ENCODE measurements around the gene THSD7B.
"Not testable (repeated sequence)": the region's sequence is repeated elsewhere in the genome, so short reads cannot be mapped to it uniquely, and the experiment has no call there.

Gene THSD7B

GRCh38 chr2:137331562-137331961, 566.2 kb downstream of the THSD7B start:
- not testable (repeated sequence) for H4K8ac ChIP-seq (ENCODE audit: low read depth, low read length); H3K14ac ChIP-seq (ENCODE audit: low read length); H4K12ac ChIP-seq (ENCODE audit: low read depth, low read length); H2AFZ ChIP-seq (ENCODE audit: insufficient read depth, low read length, poor library complexity); H3K79me1 ChIP-seq (ENCODE audit: low read length); H2BK5ac ChIP-seq (ENCODE audit: low read depth, low read length, poor library complexity); DNase-seq; H3K27ac ChIP-seq (ENCODE audit: low read depth, low read length); H2BK12ac ChIP-seq (ENCODE audit: low read length); H3K36me3 ChIP-seq (ENCODE audit: control insufficient read depth in 1 of 2, insufficient read depth in 2 of 2, low read length in 2 of 2); H3K9ac ChIP-seq (ENCODE audit: low read length); H3K4me3 ChIP-seq (ENCODE audit: low read depth, low read length); H3K4me1 ChIP-seq (ENCODE audit: control insufficient read depth in 1 of 2, insufficient read depth in 2 of 2, low read length in 2 of 2); H3K4me2 ChIP-seq (ENCODE audit: low read length); H3K18ac ChIP-seq (ENCODE audit: low read length); H3K79me2 ChIP-seq (ENCODE audit: control insufficient read depth, insufficient read depth, low read length, poor library complexity); H2BK120ac ChIP-seq (ENCODE audit: insufficient read depth, low read length, poor library complexity); H3K4ac ChIP-seq (ENCODE audit: low read depth, low read length); H3K23ac ChIP-seq (ENCODE audit: low read length); H3K9me3 ChIP-seq (ENCODE audit: insufficient read depth, low read depth, low read length); H4K91ac ChIP-seq (ENCODE audit: low read depth, low read length); H2AK5ac ChIP-seq (ENCODE audit: low read length); H3K27me3 ChIP-seq (ENCODE audit: insufficient read depth, low read length)
- WGBS (ENCODE audit: extremely low coverage, insufficient coverage, insufficient read length): no CpG with 5 or more reads among the region's 25 CpGs

- H3K9ac ChIP-seq (ENCODE audit: low read length): no peak overlapping the region
- H3K36me3 ChIP-seq (ENCODE audit: control insufficient read depth in 1 of 2, insufficient read depth in 2 of 2, low read length in 2 of 2): no peaks in the 10 kb centered on the region
- no peak overlapping the region for H2AK5ac ChIP-seq (ENCODE audit: low read length)
- H3K18ac ChIP-seq (ENCODE audit: low read length): no peak overlapping the region
- H3K79me2 ChIP-seq (ENCODE audit: control insufficient read depth, insufficient read depth, low read length, poor library complexity): no peaks in the 10 kb centered on the region
- no peak overlapping the region for H3K4me3 ChIP-seq (ENCODE audit: low read depth, low read length)
- H3K4me2 ChIP-seq (ENCODE audit: low read length): no peak overlapping the region
- H2BK5ac ChIP-seq (ENCODE audit: low read depth, low read length, poor library complexity): no peak overlapping the region
- H2BK120ac ChIP-seq (ENCODE audit: insufficient read depth, low read length, poor library complexity): no peak overlapping the region
- no peak overlapping the region for H4K91ac ChIP-seq (ENCODE audit: low read depth, low read length)
- no peak for DNase-seq
- H3K4me1 ChIP-seq (ENCODE audit: control insufficient read depth in 1 of 2, insufficient read depth in 2 of 2, low read length in 2 of 2): no peaks in the 10 kb centered on the region
- H3K9me3 ChIP-seq (ENCODE audit: insufficient read depth, low read depth, low read length): peaks cover 5% of the 10 kb centered on the region
- no peaks in the 10 kb centered on the region for H3K79me1 ChIP-seq (ENCODE audit: low read length)
- H2BK12ac ChIP-seq (ENCODE audit: low read length): no peak overlapping the region
- H3K27ac ChIP-seq (ENCODE audit: low read depth, low read length): no peak overlapping the region
- H2AFZ ChIP-seq (ENCODE audit: insufficient read depth, low read length, poor library complexity): no peak overlapping the region
- no peak overlapping the region for H3K4ac ChIP-seq (ENCODE audit: low read depth, low read length)
- no peak overlapping the region for H3K14ac ChIP-seq (ENCODE audit: low read length)
- H3K23ac ChIP-seq (ENCODE audit: low read length): no peak overlapping the region
- H4K12ac ChIP-seq (ENCODE audit: low read depth, low read length): no peak overlapping the region
- WGBS (ENCODE audit: extremely low coverage, insufficient coverage, insufficient read length): no CpG with 5 or more reads among the region's 4 CpGs
- no peak overlapping the region for H4K8ac ChIP-seq (ENCODE audit: low read depth, low read length)
- no peaks in the 10 kb centered on the region for H3K27me3 ChIP-seq (ENCODE audit: insufficient read depth, low read length)
These were observed 568.2 kb downstream of the THSD7B start for GRCh38 chr2:137333386-137334165.

GRCh38 chr2:137336067-137336466, 570.7 kb downstream of the THSD7B start:
- WGBS (ENCODE audit: extremely low coverage, insufficient coverage, insufficient read length): no CpG with 5 or more reads among the region's 2 CpGs

GRCh38 chr2:137339051-137339450, 573.7 kb downstream of the THSD7B start:
- no peaks in the 10 kb centered on the region for H3K27me3 ChIP-seq (ENCODE audit: insufficient read depth, low read length)
- H3K4ac ChIP-seq (ENCODE audit: low read depth, low read length): no peak overlapping the region
- no peak overlapping the region for H2AK5ac ChIP-seq (ENCODE audit: low read length)
- H3K79me2 ChIP-seq (ENCODE audit: control insufficient read depth, insufficient read depth, low read length, poor library complexity): no peaks in the 10 kb centered on the region
- H2BK5ac ChIP-seq (ENCODE audit: low read depth, low read length, poor library complexity): no peak overlapping the region
- no peaks in the 10 kb centered on the region for H3K79me1 ChIP-seq (ENCODE audit: low read length)
- H3K9ac ChIP-seq (ENCODE audit: low read length): no peak overlapping the region
- H3K18ac ChIP-seq (ENCODE audit: low read length): no peak overlapping the region
- H4K91ac ChIP-seq (ENCODE audit: low read depth, low read length): no peak overlapping the region
- no peak overlapping the region for H3K4me2 ChIP-seq (ENCODE audit: low read length)
- no CpG with 5 or more reads among the region's 3 CpGs for WGBS (ENCODE audit: extremely low coverage, insufficient coverage, insufficient read length)
- H2BK120ac ChIP-seq (ENCODE audit: insufficient read depth, low read length, poor library complexity): no peak overlapping the region
- no peaks in the 10 kb centered on the region for H3K9me3 ChIP-seq (ENCODE audit: insufficient read depth, low read depth, low read length)
- no peak overlapping the region for H2AFZ ChIP-seq (ENCODE audit: insufficient read depth, low read length, poor library complexity)
- H3K36me3 ChIP-seq (ENCODE audit: control insufficient read depth in 1 of 2, insufficient read depth in 2 of 2, low read length in 2 of 2): no peaks in the 10 kb centered on the region
- H4K8ac ChIP-seq (ENCODE audit: low read depth, low read length): no peak overlapping the region
- H3K4me3 ChIP-seq (ENCODE audit: low read depth, low read length): no peak overlapping the region
- DNase-seq: no peak
- H3K23ac ChIP-seq (ENCODE audit: low read length): no peak overlapping the region
- no peak overlapping the region for H2BK12ac ChIP-seq (ENCODE audit: low read length)
- H3K4me1 ChIP-seq (ENCODE audit: control insufficient read depth in 1 of 2, insufficient read depth in 2 of 2, low read length in 2 of 2): no peaks in the 10 kb centered on the region
- no peak overlapping the region for H3K27ac ChIP-seq (ENCODE audit: low read depth, low read length)
- no peak overlapping the region for H4K12ac ChIP-seq (ENCODE audit: low read depth, low read length)
- H3K14ac ChIP-seq (ENCODE audit: low read length): no peak overlapping the region

More at GRCh38 chr2:137336067-137336466, 570.7 kb downstream of the THSD7B start:
- no peak overlapping the region for H3K18ac ChIP-seq (ENCODE audit: low read length)
- no peak overlapping the region for H2BK120ac ChIP-seq (ENCODE audit: insufficient read depth, low read length, poor library complexity)
- no peak overlapping the region for H4K91ac ChIP-seq (ENCODE audit: low read depth, low read length)
- no peaks in the 10 kb centered on the region for H3K27me3 ChIP-seq (ENCODE audit: insufficient read depth, low read length)
- no peak overlapping the region for H3K4ac ChIP-seq (ENCODE audit: low read depth, low read length)
- H4K8ac ChIP-seq (ENCODE audit: low read depth, low read length): no peak overlapping the region
- H3K79me1 ChIP-seq (ENCODE audit: low read length): no peaks in the 10 kb centered on the region
- H3K4me2 ChIP-seq (ENCODE audit: low read length): no peak overlapping the region
- no peak overlapping the region for H2AFZ ChIP-seq (ENCODE audit: insufficient read depth, low read length, poor library complexity)
- no peak overlapping the region for H4K12ac ChIP-seq (ENCODE audit: low read depth, low read length)
- H2BK12ac ChIP-seq (ENCODE audit: low read length): no peak overlapping the region
- no peak overlapping the region for H3K9ac ChIP-seq (ENCODE audit: low read length)
- no peak overlapping the region for H3K14ac ChIP-seq (ENCODE audit: low read length)
- no peak overlapping the region for H2AK5ac ChIP-seq (ENCODE audit: low read length)
- H3K36me3 ChIP-seq (ENCODE audit: control insufficient read depth in 1 of 2, insufficient read depth in 2 of 2, low read length in 2 of 2): no peaks in the 10 kb centered on the region
- no peak overlapping the region for H3K27ac ChIP-seq (ENCODE audit: low read depth, low read length)
- no peak overlapping the region for H2BK5ac ChIP-seq (ENCODE audit: low read depth, low read length, poor library complexity)
- H3K4me3 ChIP-seq (ENCODE audit: low read depth, low read length): no peak overlapping the region
- H3K23ac ChIP-seq (ENCODE audit: low read length): no peak overlapping the region
- H3K9me3 ChIP-seq (ENCODE audit: insufficient read depth, low read depth, low read length): no peaks in the 10 kb centered on the region
- no peak for DNase-seq
- H3K79me2 ChIP-seq (ENCODE audit: control insufficient read depth, insufficient read depth, low read length, poor library complexity): no peaks in the 10 kb centered on the region
- no peaks in the 10 kb centered on the region for H3K4me1 ChIP-seq (ENCODE audit: control insufficient read depth in 1 of 2, insufficient read depth in 2 of 2, low read length in 2 of 2)

All from trophoblast cell (in vitro differentiated cells and primary cell).